DND-41 (cell line): ENCODE data around the gene ZNF697.

Experiments
- CTCF ChIP-seq: IDR thresholded peaks from 2 replicates; pipeline ENCODE4 v1.5.1; 2012; ENCODE audit warnings: borderline replicate concordance, low read length, moderate library complexity, mild to moderate bottlenecking; ENCODE audit not compliant: poor library complexity, severe bottlenecking; ENCODE audit errors: extremely low read depth
- EZH2 ChIP-seq: IDR thresholded peaks from 3 replicates; pipeline ENCODE4 v1.6.1; 2012; ENCODE audit warnings: borderline replicate concordance, low read depth, mild to moderate bottlenecking, moderate library complexity, low read length, inconsistent platforms; ENCODE audit not compliant: severe bottlenecking

- no peak for TF ChIP-seq CTCF
- TF ChIP-seq EZH2 = no peak
These were observed 24.4 kb downstream of the ZNF697 start for GRCh38 chr1:119623678-119624077.
